Daoy (cell line): ENCODE data around the gene PAN2. TPM values are rescaled to one million over a fixed set of nuclear protein-coding genes. Genes with fewer than 3 reads are reported as not detected.
A peak's percentile ranks its signal among the peaks of the same experiment; 100 is the strongest.
"Not testable (repeated sequence)": the region's sequence is repeated elsewhere in the genome, so short reads cannot be mapped to it uniquely, and the experiment has no call there.

Experiments
- DNase-seq: peaks from one replicate; pipeline ENCODE4 v3.0.0-alpha.2; 2015; ENCODE audit warnings: low read depth
- total RNA-seq: library from RNA; depleted of rRNA; stranded (reverse); fragments of >200 nt; shearing (Covaris generic); gene quantifications from 2 replicates; pipeline ENCODE4 v1.2.3, GENCODE V29; 2014; rRNA removed

Gene PAN2
- 18.3 and 19.9 TPM in 2 replicates for total RNA-seq

DNA sequence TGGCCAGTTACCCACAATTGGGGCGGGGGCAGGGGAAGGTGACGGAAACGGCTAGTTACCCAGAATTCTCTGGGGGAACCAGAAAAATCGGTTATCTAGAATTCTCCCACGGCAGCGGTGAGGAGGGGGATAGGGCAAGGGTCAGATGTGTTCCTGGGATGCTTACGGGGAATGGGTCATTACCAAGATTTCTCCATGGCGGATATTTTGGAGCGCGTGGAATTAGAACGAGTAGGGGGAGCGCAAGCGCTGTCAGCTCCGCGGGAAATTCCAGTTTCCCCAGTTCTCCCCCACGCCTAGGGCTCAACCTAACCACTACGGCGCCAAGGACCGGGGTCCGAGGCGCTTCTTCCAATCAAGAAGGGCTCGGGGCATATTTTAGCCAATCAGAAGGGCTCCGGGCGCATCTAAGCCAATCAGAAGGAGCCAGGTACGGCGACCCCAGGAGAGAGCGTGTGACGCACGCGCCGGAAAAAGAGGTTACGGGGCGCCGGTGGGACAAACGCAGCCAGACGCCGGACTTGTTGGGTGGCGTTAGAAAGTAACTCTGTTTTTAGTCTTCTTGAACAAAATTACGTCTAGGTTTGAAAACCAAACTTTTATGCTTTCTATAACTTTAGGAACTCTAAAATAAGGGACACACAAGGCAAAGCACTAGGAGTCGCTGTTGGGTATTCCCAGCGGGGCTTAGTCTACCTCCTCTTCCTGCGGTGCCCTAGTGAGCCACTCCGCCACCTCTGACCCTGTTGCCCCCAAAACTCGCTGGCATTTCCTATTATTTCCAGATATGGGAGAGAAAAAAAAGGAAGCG is at the start of gene PAN2:
TSS of gene PAN2 (minus strand) at position 322 of the 811 bp plus-strand sequence. CDS start 906 bp downstream, outside the sequence.
- DNase-seq: peak; percentile 98

- no peak for DNase-seq
Measured at GRCh38 chr12:56382611-56383010, 48.8 kb upstream of the PAN2 start.

- no peak for DNase-seq
Measured at GRCh38 chr12:56377989-56378316, 44.2 kb upstream of the PAN2 start.

- peak; percentile 50 for DNase-seq
Measured at GRCh38 chr12:56377310-56377988, 43.6 kb upstream of the PAN2 start.

- no peak for DNase-seq
Measured at GRCh38 chr12:56375598-56376434, 42.0 kb upstream of the PAN2 start.

DNA sequence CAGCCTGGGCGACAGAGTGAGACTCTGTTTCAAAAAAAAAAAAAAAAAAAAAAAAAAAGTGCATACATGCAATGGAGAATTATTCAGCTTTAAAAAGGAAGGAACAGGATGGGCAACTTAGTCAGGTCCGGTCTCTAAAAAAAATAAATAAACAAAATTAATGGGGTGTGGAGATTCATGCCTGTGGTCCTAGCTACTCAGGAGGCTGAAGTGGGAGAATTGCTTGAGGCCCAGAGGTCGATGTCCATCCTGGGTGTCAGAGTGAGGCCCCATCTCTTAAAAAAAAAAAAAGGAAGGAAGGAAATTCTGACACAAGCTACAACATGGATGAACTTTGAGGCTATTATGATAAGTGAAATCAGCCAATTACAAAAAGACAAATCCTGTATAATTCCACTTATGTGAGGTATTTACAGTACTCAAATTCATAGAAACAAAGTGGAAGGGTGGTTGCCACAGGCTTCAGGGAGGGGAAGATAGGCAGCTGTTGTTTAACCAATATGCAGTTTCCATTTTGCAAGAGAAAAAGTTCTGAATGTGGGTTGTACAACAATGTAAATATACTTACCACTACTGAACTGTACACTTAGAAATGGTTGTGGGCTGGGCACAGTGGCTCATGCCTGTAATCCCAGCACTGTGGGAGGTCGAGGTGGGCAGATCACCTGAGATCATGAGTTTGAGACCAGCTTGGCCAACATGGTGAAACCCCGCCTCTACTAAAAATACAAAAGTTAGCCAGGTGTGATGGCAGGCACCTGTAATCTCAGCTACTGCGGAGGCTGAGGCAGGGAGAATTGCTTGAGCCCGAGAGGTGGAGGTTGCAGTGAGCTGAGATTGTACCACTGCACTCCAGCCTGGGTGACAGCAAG is 41.2 kb upstream of the PAN2 start:
- DNase-seq: no peak

DNA sequence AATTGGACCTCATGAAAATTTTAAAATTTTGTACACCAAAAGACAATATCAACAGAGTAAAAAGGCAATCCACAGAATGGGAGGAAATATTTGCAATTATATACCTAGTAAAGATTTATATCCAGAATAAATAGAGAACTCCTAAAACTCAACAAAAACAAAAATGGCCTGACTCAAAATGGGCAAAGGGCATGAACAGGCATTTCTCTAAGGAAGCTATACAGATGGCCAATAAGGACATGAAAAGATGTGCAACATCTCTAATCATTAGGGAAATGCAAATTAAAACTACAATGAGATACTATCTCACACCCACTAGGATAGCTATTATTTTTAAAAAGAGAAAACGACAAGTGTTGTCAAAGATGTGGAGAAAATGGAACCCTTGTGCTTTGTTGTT is 39.7 kb upstream of the PAN2 start:
- DNase-seq: no peak

- no peak for DNase-seq
Measured at GRCh38 chr12:56366948-56367347, 33.1 kb upstream of the PAN2 start.

- DNase-seq: no peak
Measured at GRCh38 chr12:56362130-56363059, 28.6 kb upstream of the PAN2 start, which contains the start of gene APOF. Gene APOF (minus strand): TSS chr12:56362857. CDS start chr12:56362745, 112 bp downstream.

- DNase-seq: no peak
Measured at GRCh38 chr12:56361487-56362129, 27.8 kb upstream of the PAN2 start.

- peak; percentile 100 for DNase-seq
Measured at GRCh38 chr12:56359851-56360767, 26.3 kb upstream of the PAN2 start, which contains the start of gene STAT2. Gene STAT2 (minus strand): TSS chr12:56360107. CDS start chr12:56356571, 3,536 bp downstream.

GRCh38 chr12:56358836-56359532 is 25.2 kb upstream of the PAN2 start:
- DNase-seq: no peak

GRCh38 chr12:56351325-56351724 is 17.5 kb upstream of the PAN2 start:
- no peak for DNase-seq

GRCh38 chr12:56350662-56351061 is 16.9 kb upstream of the PAN2 start:
- DNase-seq: no peak

GRCh38 chr12:56348776-56349175 is 15.0 kb upstream of the PAN2 start:
- DNase-seq: no peak

GRCh38 chr12:56347255-56347654 is 13.5 kb upstream of the PAN2 start:
- not testable (repeated sequence) for DNase-seq

DNA sequence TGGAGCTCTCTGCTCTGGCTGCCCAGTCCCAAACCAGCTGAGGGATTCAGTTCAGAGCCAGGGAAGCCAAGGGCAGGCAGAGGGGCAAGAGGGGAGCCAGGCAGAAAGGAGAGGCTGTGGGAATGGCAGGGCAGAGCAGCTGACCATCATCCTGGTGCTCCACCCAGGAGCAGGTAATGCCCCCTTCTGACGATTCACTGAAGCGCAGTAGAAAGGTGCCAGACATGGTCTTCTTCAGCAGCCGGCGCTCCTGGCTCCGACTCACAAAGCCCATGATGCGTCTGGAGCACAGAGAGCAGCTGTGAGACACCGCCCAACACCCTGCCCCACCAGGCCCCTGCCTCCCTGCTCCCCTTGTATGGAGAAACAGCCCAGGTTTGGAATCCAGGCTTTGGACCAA is 12.9 kb upstream of the PAN2 start:
- no peak for DNase-seq

GRCh38 chr12:56342290-56342689 is 8.5 kb upstream of the PAN2 start:
- not testable (repeated sequence) for DNase-seq
